A549 (cell line): Measurements from ENCODE around the gene CNOT11. TPM values are rescaled to one million over a fixed set of nuclear protein-coding genes. Genes with fewer than 3 reads are reported as not detected.

Source experiments
- ATAC-seq, 2 experiments: fragments of 200-7000 bp in 1 of 2; fragments of >200 bp in 1 of 2; cut with Nextera tagmentation in 1 of 2; cut with Tn5 transposase in 1 of 2; 3 replicates each; pipeline versions ENCODE4 v1.8.0 to v1.9.1; 2018 to 2020; ENCODE audit warnings: mild to moderate bottlenecking in 1 of 2, moderate library complexity in 1 of 2
- CTCF ChIA-PET: fragments of 300-600 bp; sonication (Branson Sonifier 250); formaldehyde crosslinking; extraction: SDS; loops from one replicate; lab custom pipeline; 2021; ENCODE audit warnings: antibody characterized with exemption, inconsistent platforms; lab: Yijun Ruan, JAX
- POLR2A ChIA-PET: fragments of 350-600 bp; formaldehyde crosslinking; extraction: SDS; loops from one replicate; lab custom pipeline; 2021; ENCODE audit warnings: antibody characterized with exemption, inconsistent platforms; lab: Yijun Ruan, JAX
- DNase-seq, 2 experiments: peaks; one replicate each; pipeline versions ENCODE4 v3.0.0 to v3.0.0-alpha.2; 2011 to 2016; ENCODE audit warnings: low read depth in 1 of 2, low spot score in 1 of 2
- FAIRE-seq: peaks from 2 replicates; lab custom pipeline; 2011; peaks lifted over from hg19 to GRCh38; lab: Jason Lieb, UNC
- H3K27ac ChIP-seq, 2 experiments: fragments of >200 bp; sonication (Bioruptor Twin); formaldehyde crosslinking; 3 replicates each; pipeline ENCODE4 v1.5.1; 2016 to 2017
- H3K4me1 ChIP-seq: fragments of >200 bp; sonication (Bioruptor Twin); formaldehyde crosslinking; 3 replicates; pipeline ENCODE4 v1.6.1; 2016
- H3K4me2 ChIP-seq: fragments of >200 bp; sonication (Bioruptor Twin); formaldehyde crosslinking; 3 replicates; pipeline ENCODE4 v1.6.1; 2016
- H3K4me3 ChIP-seq: fragments of >200 bp; sonication (Bioruptor Twin); formaldehyde crosslinking; 3 replicates; pipeline ENCODE4 v1.5.1; 2016
- H3K9me3 ChIP-seq: fragments of >200 bp; sonication (Bioruptor Twin); formaldehyde crosslinking; 3 replicates; pipeline ENCODE4 v1.6.1; 2016
- BHLHE40 ChIP-seq: IDR thresholded peaks from 2 replicates; pipeline ENCODE4 v1.6.1; 2012; ENCODE audit warnings: low read depth, low read length, inconsistent platforms
- CHD2 ChIP-seq: fragments of 150-350 bp; IDR thresholded peaks from 2 replicates; pipeline ENCODE4 v1.6.1; 2014; ENCODE audit warnings: low read length; ENCODE audit not compliant: partially characterized antibody
- CHD4 ChIP-seq: fragments of 200-600 bp; sonication (generic); IDR thresholded peaks from 2 replicates; pipeline ENCODE4 v1.6.1; 2016; ENCODE audit warnings: antibody characterized with exemption, mild to moderate bottlenecking, borderline replicate concordance
- FOSB ChIP-seq: fragments of 250-450 bp; sonication (Bioruptor Pico); IDR thresholded peaks from 2 replicates; pipeline ENCODE4 v1.5.0; 2020; ENCODE audit warnings: mild to moderate bottlenecking, moderate library complexity
- FOSL2 ChIP-seq, 2 experiments: fragments of 450-650 bp in 1 of 2; fragments of >200 bp in 1 of 2; sonication (Bioruptor Twin) in 1 of 2; formaldehyde crosslinking; IDR thresholded peaks; 2 replicates each; pipeline versions ENCODE4 v1.5.0 to v1.6.1; 2016 to 2020; ENCODE audit warnings: mild to moderate bottlenecking in 1 of 2, moderate library complexity in 1 of 2
- HES2 ChIP-seq: fragments of >200 bp; sonication (Bioruptor Twin); formaldehyde crosslinking; IDR thresholded peaks from 2 replicates; pipeline ENCODE4 v1.6.1; 2016
- HEYL ChIP-seq: fragments of 250-450 bp; sonication (Bioruptor Pico); IDR thresholded peaks from 2 replicates; pipeline ENCODE4 v1.8.0; 2021; ENCODE audit warnings: mild to moderate bottlenecking, moderate library complexity
- KDM1A ChIP-seq: fragments of 200-600 bp; sonication (generic); IDR thresholded peaks from 2 replicates; pipeline ENCODE4 v1.6.1; 2016; ENCODE audit warnings: low read depth, mild to moderate bottlenecking
- MAFK ChIP-seq: fragments of 450-650 bp; IDR thresholded peaks from 2 replicates; pipeline ENCODE4 v1.6.1; 2014; ENCODE audit not compliant: partially characterized antibody
- MAZ ChIP-seq: fragments of 150-350 bp; IDR thresholded peaks from 2 replicates; pipeline ENCODE4 v1.6.1; 2014; ENCODE audit warnings: antibody characterized with exemption, low read depth, low read length, borderline replicate concordance
- MYC ChIP-seq: IDR thresholded peaks from 2 replicates; pipeline ENCODE4 v1.6.1; 2012; ENCODE audit warnings: mild to moderate bottlenecking, inconsistent platforms, low read length, improper control_type of control experiment, borderline replicate concordance
- NFE2L2 ChIP-seq: fragments of 150-350 bp; conservative IDR thresholded peaks from 2 replicates; pipeline ENCODE4 v1.6.1; 2014; ENCODE audit warnings: low read length
- NR3C1 ChIP-seq: fragments of >200 bp; sonication (Bioruptor Twin); formaldehyde crosslinking; IDR thresholded peaks from 3 replicates; pipeline ENCODE4 v1.6.1; 2017
- PHF8 ChIP-seq: fragments of 200-600 bp; sonication (generic); IDR thresholded peaks from 2 replicates; pipeline ENCODE4 v1.6.1; 2016; ENCODE audit warnings: low read depth, mild to moderate bottlenecking, antibody characterized with exemption, moderate library complexity, borderline replicate concordance
- POLR2A ChIP-seq: IDR thresholded peaks from 2 replicates; pipeline ENCODE4 v1.6.1; 2012; ENCODE audit warnings: mild to moderate bottlenecking, low read length
- POLR2AphosphoS2 ChIP-seq: conservative IDR thresholded peaks from 2 replicates; pipeline ENCODE4 v1.6.1; 2012; ENCODE audit warnings: low read length, improper control_type of control experiment, inconsistent platforms
- RARB ChIP-seq: fragments of 250-450 bp; sonication (Bioruptor Pico); IDR thresholded peaks from 2 replicates; pipeline ENCODE4 v1.8.0; 2021; ENCODE audit warnings: mild to moderate bottlenecking, moderate library complexity
- RFX5 ChIP-seq: fragments of 450-650 bp; IDR thresholded peaks from 2 replicates; pipeline ENCODE4 v1.7.1; 2014; ENCODE audit warnings: antibody characterized with exemption, mild to moderate bottlenecking, moderate library complexity
- SMC3 ChIP-seq: fragments of >200 bp; sonication (Bioruptor Twin); formaldehyde crosslinking; IDR thresholded peaks from 3 replicates; pipeline ENCODE4 v1.6.1; 2018; ENCODE audit warnings: inconsistent platforms
- SREBF2 ChIP-seq: fragments of 450-650 bp; IDR thresholded peaks from 2 replicates; pipeline ENCODE4 v1.6.1; 2014; ENCODE audit warnings: mild to moderate bottlenecking, moderate library complexity
- TFCP2L1 ChIP-seq: fragments of 250-450 bp; sonication (Bioruptor Pico); IDR thresholded peaks from 2 replicates; pipeline ENCODE4 v1.5.0; 2021; ENCODE audit warnings: mild to moderate bottlenecking
- TP53 ChIP-seq: fragments of 250-450 bp; sonication (Bioruptor Pico); IDR thresholded peaks from 2 replicates; pipeline ENCODE4 v1.5.0; 2021; ENCODE audit warnings: mild to moderate bottlenecking, moderate library complexity
- ZNF302 ChIP-seq: fragments of 250-450 bp; sonication (Bioruptor Pico); IDR thresholded peaks from 2 replicates; pipeline ENCODE4 v1.9.0; 2021; ENCODE audit warnings: inconsistent platforms, mild to moderate bottlenecking, moderate library complexity
- ZSCAN20 ChIP-seq: fragments of 250-450 bp; sonication (Bioruptor Pico); IDR thresholded peaks from 2 replicates; pipeline ENCODE4 v1.8.0; 2022; ENCODE audit warnings: mild to moderate bottlenecking, moderate library complexity
- WGBS: methylation state at CpG from one replicate; pipeline ENCODE4 v1.1.6; 2017; ENCODE audit errors: missing lambda C conversion rate; 5-methylcytosine and 5-hydroxymethylcytosine counted together
- polyA plus RNA-seq, 4 experiments: library from polyadenylated mRNA; depleted of rRNA in 3 of 4; stranded (reverse); fragments of >200 nt; fragmentation: RNase III in 1 of 4; extraction: RNeasy Plus Mini Kit Qiagen cat#74134 plus additional on column Dnase treatment in 1 of 4; gene quantifications; 2 replicates in 3 of 4; 3 replicates in 1 of 4; pipeline ENCODE4 v1.2.3, GENCODE V29; 2011 to 2017
- TF ChIP-seq, protein P1 (sequence below): fragments of >200 bp; sonication (Bioruptor Twin); formaldehyde crosslinking; IDR thresholded peaks from 3 replicates; pipeline ENCODE4 v1.5.1; 2016
- TF ChIP-seq, protein P2 (sequence below): fragments of 250-450 bp; sonication (Bioruptor Pico); IDR thresholded peaks from 2 replicates; pipeline ENCODE4 v1.5.0; 2021; ENCODE audit warnings: mild to moderate bottlenecking, moderate library complexity, borderline replicate concordance
- TF ChIP-seq, protein P3 (sequence below): IDR thresholded peaks from 2 replicates; pipeline ENCODE4 v1.6.1; 2012; ENCODE audit warnings: low read depth, borderline replicate concordance

CNOT11 gene
- polyA plus RNA-seq, 2 of the 4 experiments (the other 2 are of a cell fraction) = 35.8 to 76.7 TPM

DNA sequence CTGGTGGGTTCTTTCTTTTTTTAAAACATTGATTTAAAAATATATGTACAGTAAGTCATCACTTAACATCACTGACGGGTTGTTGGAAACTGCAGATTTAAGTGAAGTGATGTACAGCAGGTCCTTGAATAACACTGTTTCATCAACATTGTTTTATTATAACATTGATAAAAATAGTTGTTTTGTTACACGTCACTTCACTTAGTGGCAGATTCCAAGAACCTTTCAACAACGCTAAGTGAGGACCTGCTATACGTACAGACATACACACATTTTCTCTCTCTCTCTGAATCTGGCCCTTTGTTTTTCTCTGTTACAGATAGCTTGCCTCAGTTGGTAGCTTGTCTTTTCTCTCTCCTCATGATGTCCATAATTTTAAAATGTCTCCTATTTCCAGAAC, 9.5 kb downstream of the CNOT11 start:
- no peak for ATAC-seq
- no peak overlapping the region for H3K4me3 ChIP-seq
- no peak for FAIRE-seq
- H3K9me3 ChIP-seq = no peaks in the 10 kb centered on the region
- POLR2A ChIA-PET = no interaction called here
- H3K4me1 ChIP-seq = no peaks in the 10 kb centered on the region
- no peak overlapping the region for H3K27ac ChIP-seq
- H3K4me2 ChIP-seq = no peak overlapping the region
- DNase-seq = no peak
- 92% methylated on average over 4 of the region's 4 CpGs for WGBS
- TF ChIP-seq FOSB = no peak
- TF ChIP-seq, protein P1, sequence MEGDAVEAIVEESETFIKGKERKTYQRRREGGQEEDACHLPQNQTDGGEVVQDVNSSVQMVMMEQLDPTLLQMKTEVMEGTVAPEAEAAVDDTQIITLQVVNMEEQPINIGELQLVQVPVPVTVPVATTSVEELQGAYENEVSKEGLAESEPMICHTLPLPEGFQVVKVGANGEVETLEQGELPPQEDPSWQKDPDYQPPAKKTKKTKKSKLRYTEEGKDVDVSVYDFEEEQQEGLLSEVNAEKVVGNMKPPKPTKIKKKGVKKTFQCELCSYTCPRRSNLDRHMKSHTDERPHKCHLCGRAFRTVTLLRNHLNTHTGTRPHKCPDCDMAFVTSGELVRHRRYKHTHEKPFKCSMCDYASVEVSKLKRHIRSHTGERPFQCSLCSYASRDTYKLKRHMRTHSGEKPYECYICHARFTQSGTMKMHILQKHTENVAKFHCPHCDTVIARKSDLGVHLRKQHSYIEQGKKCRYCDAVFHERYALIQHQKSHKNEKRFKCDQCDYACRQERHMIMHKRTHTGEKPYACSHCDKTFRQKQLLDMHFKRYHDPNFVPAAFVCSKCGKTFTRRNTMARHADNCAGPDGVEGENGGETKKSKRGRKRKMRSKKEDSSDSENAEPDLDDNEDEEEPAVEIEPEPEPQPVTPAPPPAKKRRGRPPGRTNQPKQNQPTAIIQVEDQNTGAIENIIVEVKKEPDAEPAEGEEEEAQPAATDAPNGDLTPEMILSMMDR = no peak
- no peak for TF ChIP-seq SREBF2
- TF ChIP-seq ZSCAN20 (CRISPR knock-in tag) = no peak
- TF ChIP-seq PHF8 = no peak
- no peak for TF ChIP-seq HES2
- TF ChIP-seq CHD2 = no peak
- TF ChIP-seq RFX5 = no peak
- no peak for TF ChIP-seq FOSL2 (IDR thresholded peaks at IDR 0.05)
- no peak for TF ChIP-seq FOSL2 (CRISPR knock-in tag; IDR thresholded peaks at IDR 0.05)
- no peak for TF ChIP-seq TP53
- TF ChIP-seq HEYL (CRISPR knock-in tag) = no peak
- TF ChIP-seq TFCP2L1 (CRISPR knock-in tag) = no peak
- no peak for TF ChIP-seq NR3C1
- CTCF ChIA-PET = no interaction called here

DNA sequence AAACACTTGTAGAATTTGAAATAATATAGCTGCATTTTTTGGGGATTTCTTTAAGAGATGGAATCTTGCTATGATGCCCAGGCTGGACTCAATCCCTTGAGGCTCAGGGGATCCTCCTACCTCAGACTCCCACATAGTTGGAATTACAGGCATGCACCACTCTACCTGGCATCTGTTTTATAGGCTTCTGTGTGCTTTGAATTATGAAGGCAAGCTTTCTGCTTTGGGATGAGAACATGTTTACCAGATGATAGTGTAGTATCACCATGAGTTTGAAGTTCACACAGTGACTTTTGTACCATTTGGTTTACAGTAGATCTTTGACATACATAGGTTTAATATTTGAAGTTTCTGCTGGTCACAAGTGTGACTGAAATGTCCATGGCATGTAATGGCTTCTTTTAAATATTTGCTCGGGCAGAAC, 10.7 kb downstream of the CNOT11 start:
- DNase-seq (no peak), ATAC-seq (no peak)
- no peak overlapping the region for H3K4me3 ChIP-seq
- WGBS = 89% methylated on average over 1 of the region's 1 CpG
- CTCF ChIA-PET = interaction anchor here (0.6 kb wide), 1 partner anchor 8 kb away, joined by 3 read pairs; no protein-coding TSS in a partner anchor
- no peak for TF ChIP-seq POLR2AphosphoS2
- TF ChIP-seq HEYL (CRISPR knock-in tag) = no peak
- no peak for TF ChIP-seq FOSB
- no peak for TF ChIP-seq CHD4
- TF ChIP-seq, protein P2, sequence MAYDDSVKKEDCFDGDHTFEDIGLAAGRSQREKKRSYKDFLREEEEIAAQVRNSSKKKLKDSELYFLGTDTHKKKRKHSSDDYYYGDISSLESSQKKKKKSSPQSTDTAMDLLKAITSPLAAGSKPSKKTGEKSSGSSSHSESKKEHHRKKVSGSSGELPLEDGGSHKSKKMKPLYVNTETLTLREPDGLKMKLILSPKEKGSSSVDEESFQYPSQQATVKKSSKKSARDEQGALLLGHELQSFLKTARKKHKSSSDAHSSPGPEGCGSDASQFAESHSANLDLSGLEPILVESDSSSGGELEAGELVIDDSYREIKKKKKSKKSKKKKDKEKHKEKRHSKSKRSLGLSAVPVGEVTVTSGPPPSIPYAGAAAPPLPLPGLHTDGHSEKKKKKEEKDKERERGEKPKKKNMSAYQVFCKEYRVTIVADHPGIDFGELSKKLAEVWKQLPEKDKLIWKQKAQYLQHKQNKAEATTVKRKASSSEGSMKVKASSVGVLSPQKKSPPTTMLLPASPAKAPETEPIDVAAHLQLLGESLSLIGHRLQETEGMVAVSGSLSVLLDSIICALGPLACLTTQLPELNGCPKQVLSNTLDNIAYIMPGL = no peak
- TF ChIP-seq ZNF302 = no peak
- no peak for TF ChIP-seq KDM1A
- no peak for TF ChIP-seq CHD2
- TF ChIP-seq, protein P1 = no peak
- TF ChIP-seq BHLHE40 = no peak
- no peak for TF ChIP-seq POLR2A
- TF ChIP-seq, protein P3, sequence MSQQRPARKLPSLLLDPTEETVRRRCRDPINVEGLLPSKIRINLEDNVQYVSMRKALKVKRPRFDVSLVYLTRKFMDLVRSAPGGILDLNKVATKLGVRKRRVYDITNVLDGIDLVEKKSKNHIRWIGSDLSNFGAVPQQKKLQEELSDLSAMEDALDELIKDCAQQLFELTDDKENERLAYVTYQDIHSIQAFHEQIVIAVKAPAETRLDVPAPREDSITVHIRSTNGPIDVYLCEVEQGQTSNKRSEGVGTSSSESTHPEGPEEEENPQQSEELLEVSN = no peak
- no peak for TF ChIP-seq TFCP2L1 (CRISPR knock-in tag)
- no peak for TF ChIP-seq NFE2L2
- no peak for TF ChIP-seq MAFK
- TF ChIP-seq SMC3 = no peak
- no peak for TF ChIP-seq MAZ
- no peak for TF ChIP-seq RARB
- TF ChIP-seq HES2 = no peak
- TF ChIP-seq MYC = no peak
- TF ChIP-seq, all 56 proteins: peak for 0
- POLR2A ChIA-PET = no interaction called here
- H3K9me3 ChIP-seq = no peaks in the 10 kb centered on the region
- no peak for FAIRE-seq
- no peak overlapping the region for H3K4me2 ChIP-seq
- H3K4me1 ChIP-seq = peaks cover 4% of the 10 kb centered on the region; the same call in 1 of the 3 replicates
- H3K27ac ChIP-seq = no peak overlapping the region
